Heart left ventricle (tissue), 16 donors: ENCODE results near the gene SEMA4D. TPM values are rescaled to one million over a fixed set of nuclear protein-coding genes. Genes with fewer than 3 reads are reported as not detected.

ENCODE experiments used
- ATAC-seq, 4 donors: fragments of 200-7000 bp; cut with Tn5 transposase; one replicate each; pipeline ENCODE4 v1.9.1; 2020 to 2022; ENCODE audit warnings: moderate library complexity in 4 of 4, mild to moderate bottlenecking in 3 of 4, moderate number of reproducible peaks in 1 of 4
- DNase-seq, 5 donors: peaks; one replicate each; pipeline ENCODE4 v3.0.0-alpha.2; 2020
- H3K27ac ChIP-seq, 12 donors: fragments of 200-600 bp; sonication (generic) in 4 of 12; one replicate each; pipeline versions ENCODE4 v1.5.0 to v1.8.0; 2016 to 2022; ENCODE audit warnings: mild to moderate bottlenecking in 2 of 12
- H3K27me3 ChIP-seq, 9 donors: fragments of 200-600 bp; sonication (generic) in 2 of 9; one replicate each; pipeline versions ENCODE4 v1.5.1 to v1.8.0; 2016 to 2022; ENCODE audit warnings: mild to moderate bottlenecking in 3 of 9
- H3K36me3 ChIP-seq, 9 donors: fragments of 200-600 bp; sonication (generic) in 2 of 9; one replicate each; pipeline versions ENCODE4 v1.5.0 to v1.8.0; 2018 to 2022; ENCODE audit warnings: mild to moderate bottlenecking in 2 of 9
- H3K4me1 ChIP-seq, 12 donors: fragments of 200-600 bp; sonication (generic) in 4 of 12; one replicate each; pipeline versions ENCODE4 v1.5.0 to v1.8.0; 2016 to 2022; ENCODE audit warnings: mild to moderate bottlenecking in 3 of 12
- H3K4me3 ChIP-seq, 12 donors: fragments of 200-600 bp; sonication (generic) in 4 of 12; one replicate each; pipeline versions ENCODE4 v1.5.0 to v1.8.0; 2017 to 2022; ENCODE audit warnings: mild to moderate bottlenecking in 9 of 12, moderate library complexity in 4 of 12
- H3K9me3 ChIP-seq, 12 donors: fragments of 200-600 bp; sonication (generic) in 4 of 12; one replicate each; pipeline versions ENCODE4 v1.5.0 to v1.8.0; 2016 to 2022; ENCODE audit warnings: mild to moderate bottlenecking in 1 of 12
- CTCF ChIP-seq, 12 donors: fragments of 200-600 bp; sonication (generic) in 4 of 12; IDR thresholded peaks; one replicate each; pipeline versions ENCODE4 v1.5.0 to v1.8.0; 2018 to 2022; ENCODE audit warnings: antibody characterized with exemption in 12 of 12, mild to moderate bottlenecking in 5 of 12
- POLR2A ChIP-seq, 2 donors: fragments of 450-650 bp; IDR thresholded peaks; one replicate each; pipeline ENCODE4 v1.6.1; 2017; ENCODE audit warnings: antibody characterized with exemption in 2 of 2, mild to moderate bottlenecking in 2 of 2, moderate library complexity in 2 of 2
- WGBS, 4 donors: extraction: QIAGEN DNeasy Blood & Tissue Kit in 2 of 4; methylation state at CpG; one replicate each; pipeline versions ENCODE4 v1.1.5 to v1.1.7; 2013 to 2018; 5-methylcytosine and 5-hydroxymethylcytosine counted together
- intact Hi-C, 10 donors: fragments of 100-400 bp; cut with DNase I; formaldehyde crosslinking; loops; one replicate each; pipeline versions ENCODE4 v1.11.1 to v1.14.2; 2022
- polyA plus RNA-seq, 2 donors: library from polyadenylated mRNA; stranded (reverse); fragments of 200-250 nt; gene quantifications; one replicate each; pipeline ENCODE4 v1.2.3, GENCODE V29; 2013
- total RNA-seq, 9 donors: library from RNA; depleted of rRNA in 2 of 9; stranded (reverse); fragments of >200 nt in 2 of 9; fragmentation: NEBNext Ultra II Directional in 3 of 9; extraction: Animal tissue kit (Norgen Biotek cat#: 25700) in 3 of 9; gene quantifications; one replicate each; pipeline versions ENCODE4 v1.1.0 to v1.2.4, GENCODE V29; 2016 to 2023
- donor health status: ischemic (EF 13 %, LVEDD 7.1; RV severe dilation, severe dysfunction).
- donor health status: healthy with polysubstance abuse.
- donor health status: DM: no; HTN: yes; CAD: no.
- donor health status: DM: no; HTN: no; CAD: no.
- donor health status: ischemic (EF 25% LVEDD 6.9; RV normal size, moderate dysfunction).
- donor health status: ischemic (EF 25% LVEDD 5.7; RV mildly dilated, moderate dysfunction).
- donor health status: healthy.
- donor health status: DM: yes; HTN: yes; CAD: no.
- donor health status: ischemic (EF 35%, LVEDD 5.7; RV mildly dilated, moderate dysfunction).
- donor health status: nonischemic (EF 11% LVEDD 7.7; RV severe dilation, severe dysfunction).
- donor health status: DM: yes; HTN: yes; CAD: no.
- donor health status: PGD.
- donor health status: ischemic (EF 29% LVEDD 5.4; RV normal size, mild dysfunction).
- donor health status: nonischemic (EF 23%, LVEDD 6.1; RV moderate dilation, normal function).

Gene SEMA4D
- total and polyA plus RNA-seq, 11 donors = 4.0 to 59.8 (median 20.2) TPM

- H3K27me3 ChIP-seq = no peaks in the 10 kb centered on the region
- H3K27ac ChIP-seq = no peak overlapping the region
- TF ChIP-seq CTCF (IDR thresholded peaks at IDR 0.05) (no peak), POLR2A (IDR thresholded peaks at IDR 0.05) (no peak)
- intact Hi-C loops = no loop called here
- WGBS, 4 donors = 81 to 90% (median 83%) methylated on average over 4 to 5 of the region's 5 CpGs
- H3K9me3 ChIP-seq = no peaks in the 10 kb centered on the region
- H3K4me3 ChIP-seq = no peak overlapping the region
- ATAC-seq = no peak
- H3K4me1 ChIP-seq = peaks cover 0 to 54% (median 9%) of the 10 kb centered on the region in 12 donors
- DNase-seq = no peak
- H3K36me3 ChIP-seq = no peaks in the 10 kb centered on the region
Measured at GRCh38 chr9:89500008-89500407, 2.1 kb upstream of the SEMA4D start.

- Histone ChIP-seq H3K4me3 (no peak overlapping the region), H3K9me3 (no peaks in the 10 kb centered on the region), H3K27me3 (no peaks in the 10 kb centered on the region), H3K36me3 (no peaks in the 10 kb centered on the region), H3K4me1 (peaks cover 0 to 64% (median 9%) of the 10 kb centered on the region in 12 donors), H3K27ac (peak overlapping the region in 1 of 12 donors; percentile 84)
- DNase-seq (no peak), ATAC-seq (peak in 2 of 4 donors; percentile 10 to 20)
- intact Hi-C loops = loop anchor here in 1 of 10 donors (5.0 kb wide), 1 partner anchor 177 kb away; no protein-coding TSS in a partner anchor
- no peak for TF ChIP-seq CTCF (IDR thresholded peaks at IDR 0.05)
- no peak for TF ChIP-seq POLR2A (IDR thresholded peaks at IDR 0.05)
- 82 to 96% (median 91%) methylated on average over 6 to 7 of the region's 7 CpGs for WGBS, 4 donors
Measured at GRCh38 chr9:89498852-89499480, 1.1 kb upstream of the SEMA4D start.

- peak overlapping the region in 6 of 12 donors; percentile 6 to 84 (median 48) for H3K27ac ChIP-seq
- TF ChIP-seq POLR2A (IDR thresholded peaks at IDR 0.05) = no peak
- no peak for TF ChIP-seq CTCF (IDR thresholded peaks at IDR 0.05)
- intact Hi-C loops = loop anchor here in 1 of 10 donors (5.0 kb wide), 1 partner anchor 175 kb away; no protein-coding TSS in a partner anchor
- H3K4me3 ChIP-seq = peak overlapping the region; percentile 51 to 82 (median 72)
- DNase-seq (no peak), ATAC-seq (peak in 3 of 4 donors; percentile 14 to 35 (median 34))
- H3K9me3 ChIP-seq = no peaks in the 10 kb centered on the region
- peaks cover 0 to 74% (median 9%) of the 10 kb centered on the region in 12 donors for H3K4me1 ChIP-seq
- no peaks in the 10 kb centered on the region for H3K36me3 ChIP-seq
- no peaks in the 10 kb centered on the region for H3K27me3 ChIP-seq
- WGBS, 4 donors = 2 to 11% (median 3%) methylated on average over 21 to 67 of the region's 67 CpGs
Measured at GRCh38 chr9:89497257-89497963, 503 bp downstream of the SEMA4D start.

GRCh38 chr9:89496645-89497256 is 1.2 kb downstream of the SEMA4D start:
- no peaks in the 10 kb centered on the region for H3K9me3 ChIP-seq
- DNase-seq (peak in 1 of 5 donors; percentile 45), ATAC-seq (peak in 3 of 4 donors; percentile 10 to 51 (median 45))
- peak overlapping the region in 11 of 12 donors; percentile 51 to 82 (median 72) for H3K4me3 ChIP-seq
- peak overlapping the region in 5 of 12 donors; percentile 6 to 84 (median 47) for H3K27ac ChIP-seq
- H3K36me3 ChIP-seq = no peaks in the 10 kb centered on the region
- 49 to 62% (median 55%) methylated on average over 11 to 14 of the region's 14 CpGs for WGBS, 4 donors
- TF ChIP-seq CTCF (IDR thresholded peaks at IDR 0.05) (no peak), POLR2A (IDR thresholded peaks at IDR 0.05) (no peak)
- H3K4me1 ChIP-seq = peaks cover 0 to 72% (median 9%) of the 10 kb centered on the region in 12 donors
- H3K27me3 ChIP-seq = no peaks in the 10 kb centered on the region
- intact Hi-C loops = loop anchor here in 1 of 10 donors (5.0 kb wide), 1 partner anchor 174 kb away; no protein-coding TSS in a partner anchor
